GM06990 (cell line): ENCODE data around the gene GBP6.

Source experiments
- DNase-seq: peaks from one replicate; pipeline ENCODE4 v3.0.0-alpha.2; 2011; ENCODE audit not compliant: insufficient read length; ENCODE audit errors: extremely low read depth
- H3K27me3 ChIP-seq: replicated peaks from 2 replicates; pipeline ENCODE4 v1.6.0; 2011; ENCODE audit warnings: low read length; ENCODE audit not compliant: control insufficient read depth, insufficient read depth
- H3K36me3 ChIP-seq: 2 replicates; pipeline ENCODE4 v1.5.1; 2011; ENCODE audit warnings: low read length; ENCODE audit not compliant: control insufficient read depth, insufficient read depth
- H3K4me3 ChIP-seq: replicated peaks from 2 replicates; pipeline ENCODE4 v1.5.1; 2011; ENCODE audit warnings: low read depth, mild to moderate bottlenecking, control low read depth, low read length
- TF ChIP-seq, protein P1 (sequence below): IDR thresholded peaks from 2 replicates; pipeline ENCODE4 v1.5.1; 2011; ENCODE audit warnings: low read length, control low read depth, mild to moderate bottlenecking, inconsistent platforms; ENCODE audit not compliant: insufficient read depth, poor library complexity, severe bottlenecking

The GBP6 gene

GRCh38 chr1:89378001-89378400, 14.1 kb downstream of the GBP6 start:
- DNase-seq: no peak
- TF ChIP-seq, protein P1, sequence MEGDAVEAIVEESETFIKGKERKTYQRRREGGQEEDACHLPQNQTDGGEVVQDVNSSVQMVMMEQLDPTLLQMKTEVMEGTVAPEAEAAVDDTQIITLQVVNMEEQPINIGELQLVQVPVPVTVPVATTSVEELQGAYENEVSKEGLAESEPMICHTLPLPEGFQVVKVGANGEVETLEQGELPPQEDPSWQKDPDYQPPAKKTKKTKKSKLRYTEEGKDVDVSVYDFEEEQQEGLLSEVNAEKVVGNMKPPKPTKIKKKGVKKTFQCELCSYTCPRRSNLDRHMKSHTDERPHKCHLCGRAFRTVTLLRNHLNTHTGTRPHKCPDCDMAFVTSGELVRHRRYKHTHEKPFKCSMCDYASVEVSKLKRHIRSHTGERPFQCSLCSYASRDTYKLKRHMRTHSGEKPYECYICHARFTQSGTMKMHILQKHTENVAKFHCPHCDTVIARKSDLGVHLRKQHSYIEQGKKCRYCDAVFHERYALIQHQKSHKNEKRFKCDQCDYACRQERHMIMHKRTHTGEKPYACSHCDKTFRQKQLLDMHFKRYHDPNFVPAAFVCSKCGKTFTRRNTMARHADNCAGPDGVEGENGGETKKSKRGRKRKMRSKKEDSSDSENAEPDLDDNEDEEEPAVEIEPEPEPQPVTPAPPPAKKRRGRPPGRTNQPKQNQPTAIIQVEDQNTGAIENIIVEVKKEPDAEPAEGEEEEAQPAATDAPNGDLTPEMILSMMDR: no peak
- Histone ChIP-seq H3K36me3 (no peaks in the 10 kb centered on the region), H3K27me3 (no peaks in the 10 kb centered on the region), H3K4me3 (no peak overlapping the region)

- TF ChIP-seq, protein P1: no peak
- Histone ChIP-seq H3K27me3 (no peaks in the 10 kb centered on the region; the same call in 1 of the 2 replicates), H3K4me3 (no peak overlapping the region), H3K36me3 (no peaks in the 10 kb centered on the region)
- DNase-seq: no peak
Measured at GRCh38 chr1:89381618-89382017, 17.8 kb downstream of the GBP6 start.

- H3K4me3 ChIP-seq: no peak overlapping the region
- no peaks in the 10 kb centered on the region for H3K36me3 ChIP-seq
- no peaks in the 10 kb centered on the region; the same call in 1 of the 2 replicates for H3K27me3 ChIP-seq
- TF ChIP-seq, protein P1: no peak
- DNase-seq: no peak
Measured at GRCh38 chr1:89382479-89382878, 18.6 kb downstream of the GBP6 start.

GRCh38 chr1:89383185-89383584, 19.3 kb downstream of the GBP6 start:
- no peak overlapping the region for H3K4me3 ChIP-seq
- no peaks in the 10 kb centered on the region for H3K36me3 ChIP-seq
- TF ChIP-seq, protein P1: no peak
- no peak for DNase-seq
- H3K27me3 ChIP-seq: no peaks in the 10 kb centered on the region; the same call in 1 of the 2 replicates

DNA sequence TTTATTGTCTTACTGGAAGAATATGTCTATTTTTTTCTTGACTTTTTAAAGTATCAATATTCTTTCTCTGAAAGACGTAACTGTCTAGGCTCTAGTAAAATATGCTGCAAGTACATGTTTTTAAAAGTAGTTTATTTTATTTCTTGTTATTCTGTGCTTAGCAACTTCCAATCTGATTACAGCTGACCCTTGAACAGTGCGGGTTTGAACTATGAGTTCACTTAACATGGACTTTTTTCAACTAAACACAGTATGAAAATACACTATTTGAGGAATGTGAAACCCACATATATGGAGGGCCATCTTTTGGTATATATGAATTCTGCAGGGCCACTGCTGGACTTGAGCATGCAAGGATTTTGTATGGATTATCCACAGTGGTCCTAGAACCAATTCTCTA, 26.8 kb downstream of the GBP6 start:
- Histone ChIP-seq H3K4me3 (no peak overlapping the region), H3K27me3 (no peaks in the 10 kb centered on the region), H3K36me3 (no peaks in the 10 kb centered on the region)
- TF ChIP-seq, protein P1: no peak
- DNase-seq: no peak

GRCh38 chr1:89391686-89392085, 27.8 kb downstream of the GBP6 start:
- no peak overlapping the region for H3K4me3 ChIP-seq
- no peaks in the 10 kb centered on the region for H3K27me3 ChIP-seq
- no peak for DNase-seq
- no peaks in the 10 kb centered on the region for H3K36me3 ChIP-seq
- TF ChIP-seq, protein P1: no peak
